ENCODE data around the gene ADAMTS17. TPM values are rescaled to one million over a fixed set of nuclear protein-coding genes. Genes with fewer than 3 reads are reported as not detected.
A peak's percentile ranks its signal among the peaks of the same experiment; 100 is the strongest.

Gene ADAMTS17
- total and polyA plus RNA-seq, 9 of the 15 experiments (the other 6 are each of a cell fraction or from before 2014, with no cell fraction given) = 0.01 to 0.14 (median 0.07) TPM; not detected in 6

GRCh38 chr15:100172356-100173024 is 169.3 kb downstream of the ADAMTS17 start:
- ChIA-PET POLR2A (no interaction called here), CTCF (ENCODE audit: low intra/inter-chr PET ratio) (no interaction called here)
- FAIRE-seq (no peak), ATAC-seq (no peak), DNase-seq (ENCODE audit: extremely low read depth in 1 of 4, low spot score in 3 of 4) (no peak)
- WGBS (ENCODE audit: insufficient coverage, low coverage, missing lambda C conversion rate) = 0% methylated on average over 7 of the region's 7 CpGs
- Histone ChIP-seq H3K36me3 (ENCODE audit: control insufficient read depth, insufficient read depth, low read length) (no peaks in the 10 kb centered on the region), H3K79me2 (ENCODE audit: control insufficient read depth, insufficient read depth, low read length) (no peaks in the 10 kb centered on the region), H3K4me1 (replicated peaks in 1 of 2; ENCODE audit: control insufficient read depth in 2 of 2, insufficient read depth in 2 of 2, low read length in 2 of 2) (no peaks in the 10 kb centered on the region), H3K4me3 (no peak overlapping the region), H2AFZ (ENCODE audit: low read depth, low read length) (no peak overlapping the region), H3K9ac (ENCODE audit: insufficient read depth in 1 of 2, low read depth in 2 of 2, low read length in 2 of 2) (no peak overlapping the region), H3K27ac (ENCODE audit: extremely low read depth, low read depth, low read length) (no peak overlapping the region), H3K27me3 (ENCODE audit: control insufficient read depth in 2 of 2, insufficient read depth in 2 of 2, low read length in 2 of 2) (peaks cover 0 to 22% of the 10 kb centered on the region in 2 experiments; a peak in 2 of 5 replicates), H3K4me2 (ENCODE audit: insufficient read depth, low read length) (no peak overlapping the region), H3K9me3 (replicated peaks; ENCODE audit: control insufficient read depth, insufficient read depth, low read depth, low read length) (no peaks in the 10 kb centered on the region), H3K9me1 (ENCODE audit: control insufficient read depth, insufficient read depth, low read length) (no peaks in the 10 kb centered on the region), H4K20me1 (replicated peaks; ENCODE audit: control insufficient read depth, insufficient read depth, low read length) (no peaks in the 10 kb centered on the region)
- intact Hi-C loops (cut with micrococcal nuclease) = no loop called here
- BruUV-seq (replicated peaks) = no TSS peak
- in situ Hi-C loops (cut with MboI) = no loop called here
- TF ChIP-seq CBX3 (IDR thresholded peaks at IDR 0.05; ENCODE audit: borderline replicate concordance in 1 of 2, low read length in 2 of 2) (peak in 1 of 2 experiments; percentile 82; a peak in 1 of 3 replicates), ZNF280A (IDR thresholded peaks at IDR 0.05; ENCODE audit: low read depth, partially characterized antibody) (peak; percentile 77), ZNF561 (CRISPR knock-in tag; conservative IDR thresholded peaks at IDR 0.05) (0 out of 2 replicates have a peak, but pooled peaks have one; percentile 7), ETS2 (tag; IDR thresholded peaks at IDR 0.05; ENCODE audit: borderline replicate concordance, poor library complexity, severe bottlenecking) (no peak), CBX5 (IDR thresholded peaks at IDR 0.05; ENCODE audit: borderline replicate concordance, low read depth) (peak; percentile 71)
